HCT116 (cell line): ENCODE measurements around the gene DHRSX. TPM values are rescaled to one million over a fixed set of nuclear protein-coding genes. Genes with fewer than 3 reads are reported as not detected.

Source experiments
- ATAC-seq: fragments of 200-7000 bp; cut with Tn5 transposase; 2 replicates; pipeline ENCODE4 v1.9.1; 2020; ENCODE audit warnings: mild to moderate bottlenecking, moderate library complexity
- BruUV-seq: library from RNA; stranded (reverse); fragments of 400-500 nt; replicated peaks from 2 replicates; lab custom pipeline; 2021; lab: Mats Ljungman, UMichigan
- CTCF ChIA-PET: fragments of 300-600 bp; sonication (Branson Sonifier 250); formaldehyde crosslinking; loops from one replicate; lab custom pipeline; 2021; ENCODE audit warnings: antibody characterized with exemption; lab: Charles Lee
- POLR2A ChIA-PET: fragments of 300-600, 350-600 bp; sonication (Branson Sonifier 250); formaldehyde crosslinking; loops from one replicate; lab custom pipeline; 2021; ENCODE audit warnings: antibody characterized with exemption; lab: Charles Lee
- RAD21 ChIA-PET, 2 experiments: fragments of 300-600 bp; sonication (Branson Sonifier 250); formaldehyde crosslinking; loops; one replicate each; lab custom pipeline; 2023; ENCODE audit warnings: low total read pairs in 2 of 2; ENCODE audit not compliant: uncharacterized antibody in 2 of 2, unreplicated experiment in 2 of 2, low non-redundant PET in 1 of 2; lab: Charles Lee
- DNase-seq: peaks from one replicate; pipeline ENCODE4 v3.0.0-alpha.2; 2010; ENCODE audit warnings: low read depth, low spot score
- H2AFZ ChIP-seq: fragments of 200-600 bp; shearing (Covaris generic), sonication (generic); 2 replicates; pipeline ENCODE4 v1.6.1; 2017; ENCODE audit warnings: low read depth, mixed run types, mixed read lengths, antibody characterized with exemption, low read length; ENCODE audit not compliant: poor library complexity, severe bottlenecking
- H3K27ac ChIP-seq: 2 replicates; pipeline ENCODE4 v1.5.1; 2012; ENCODE audit warnings: low read depth, low read length
- H3K27me3 ChIP-seq: fragments of 200-600 bp; sonication (generic); 2 replicates; pipeline ENCODE4 v1.6.1; 2016; ENCODE audit warnings: mixed run types, low read length, mixed read lengths; ENCODE audit not compliant: insufficient read depth
- H3K36me3 ChIP-seq, 2 experiments: fragments of 200-500 bp in 1 of 2; fragments of 200-600 bp in 1 of 2; sonication (Bioruptor generic) in 1 of 2; sonication (generic) in 1 of 2; 2 replicates each; pipeline versions ENCODE4 v1.5.1 to v1.6.1; 2014 to 2016; ENCODE audit warnings: low read length in 2 of 2, inconsistent platforms in 1 of 2, mixed read lengths in 1 of 2, mixed run types in 1 of 2; ENCODE audit not compliant: insufficient read depth in 2 of 2, control insufficient read depth in 1 of 2
- H3K4me1 ChIP-seq, 2 experiments: fragments of 200-600 bp in 1 of 2; sonication (generic) in 1 of 2; 2 replicates each; pipeline versions ENCODE4 v1.5.1 to v1.6.1; 2012 to 2017; ENCODE audit warnings: low read length in 2 of 2, inconsistent platforms in 1 of 2, mild to moderate bottlenecking in 1 of 2, mixed read lengths in 1 of 2, mixed run types in 1 of 2, moderate library complexity in 1 of 2; ENCODE audit not compliant: insufficient read depth in 2 of 2, control insufficient read depth in 1 of 2
- H3K4me2 ChIP-seq: fragments of 200-600 bp; sonication (generic); 2 replicates; pipeline ENCODE4 v1.6.1; 2017; ENCODE audit warnings: mixed run types, low read length, mixed read lengths
- H3K4me3 ChIP-seq, 2 experiments: fragments of 200-600 bp in 1 of 2; sonication (generic) in 1 of 2; replicated peaks in 1 of 2; 2 replicates each; pipeline ENCODE4 v1.5.1; 2011 to 2016; ENCODE audit warnings: low read length in 2 of 2, control low read depth in 1 of 2, low read depth in 1 of 2, mild to moderate bottlenecking in 1 of 2, mixed read lengths in 1 of 2, mixed run types in 1 of 2
- H3K79me2 ChIP-seq: fragments of 200-600 bp; sonication (generic); 2 replicates; pipeline ENCODE4 v1.6.1; 2017; ENCODE audit warnings: mild to moderate bottlenecking, mixed run types, low read length, moderate library complexity, mixed read lengths; ENCODE audit not compliant: insufficient read depth
- H3K9ac ChIP-seq: fragments of 200-600 bp; sonication (generic); 2 replicates; pipeline ENCODE4 v1.6.1; 2016; ENCODE audit warnings: low read length, mixed read lengths
- H3K9me2 ChIP-seq: fragments of 200-600 bp; sonication (generic), shearing (Covaris generic); 2 replicates; pipeline ENCODE4 v1.6.1; 2017; ENCODE audit warnings: mixed run types, mild to moderate bottlenecking, moderate library complexity; ENCODE audit not compliant: insufficient read depth
- H3K9me3 ChIP-seq, 2 experiments: fragments of 200-500 bp in 1 of 2; fragments of 200-600 bp in 1 of 2; sonication (Bioruptor generic) in 1 of 2; sonication (generic) in 1 of 2; 2 replicates each; pipeline ENCODE4 v1.6.1; 2014 to 2017; ENCODE audit warnings: low read length in 2 of 2, mixed read lengths in 2 of 2, inconsistent platforms in 1 of 2, low read depth in 1 of 2, mild to moderate bottlenecking in 1 of 2, mixed run types in 1 of 2, moderate library complexity in 1 of 2; ENCODE audit not compliant: control insufficient read depth in 1 of 2, insufficient read depth in 1 of 2
- H4K20me1 ChIP-seq: fragments of 200-600 bp; sonication (generic), shearing (Covaris generic); 2 replicates; pipeline ENCODE4 v1.6.1; 2017; ENCODE audit warnings: mixed run types, mild to moderate bottlenecking, moderate library complexity; ENCODE audit not compliant: insufficient read depth
- CEBPB ChIP-seq: IDR thresholded peaks from 2 replicates; pipeline ENCODE4 v1.6.1; 2012; ENCODE audit warnings: low read depth
- EGR1 ChIP-seq: IDR thresholded peaks from 2 replicates; pipeline ENCODE4 v1.6.1; 2012; ENCODE audit warnings: low read depth
- ELF1 ChIP-seq: IDR thresholded peaks from 2 replicates; pipeline ENCODE4 v1.6.1; 2012; ENCODE audit warnings: low read depth, borderline replicate concordance
- EZH2 ChIP-seq: fragments of 200-600 bp; sonication (generic); IDR thresholded peaks from 2 replicates; pipeline ENCODE4 v1.6.1; 2017; ENCODE audit warnings: antibody characterized with exemption, mixed run types
- EZH2phosphoT487 ChIP-seq: fragments of 200-600 bp; IDR thresholded peaks from 2 replicates; pipeline ENCODE4 v1.6.1; 2018; ENCODE audit warnings: antibody characterized with exemption, borderline replicate concordance
- FOSL1 ChIP-seq: IDR thresholded peaks from 2 replicates; pipeline ENCODE4 v1.6.1; 2012; ENCODE audit warnings: low read depth
- MAX ChIP-seq: IDR thresholded peaks from 2 replicates; pipeline ENCODE4 v1.6.1; 2012
- POLR2A ChIP-seq: IDR thresholded peaks from 2 replicates; pipeline ENCODE4 v1.7.0; 2011; ENCODE audit warnings: borderline replicate concordance; ENCODE audit not compliant: insufficient read depth, insufficient read length; ENCODE audit errors: extremely low read depth
- POLR2AphosphoS5 ChIP-seq: IDR thresholded peaks from 2 replicates; pipeline ENCODE4 v1.6.1; 2011; ENCODE audit warnings: mild to moderate bottlenecking, low read depth, low read length, moderate library complexity
- SIN3A ChIP-seq: IDR thresholded peaks from 2 replicates; pipeline ENCODE4 v1.6.1; 2012; ENCODE audit warnings: low read depth
- SP1 ChIP-seq: IDR thresholded peaks from 2 replicates; pipeline ENCODE4 v1.6.1; 2012; ENCODE audit warnings: low read depth
- SRF ChIP-seq: IDR thresholded peaks from 2 replicates; pipeline ENCODE4 v1.6.1; 2012; ENCODE audit warnings: low read depth
- TCF7L2 ChIP-seq: IDR thresholded peaks from 2 replicates; pipeline ENCODE4 v1.7.0; 2011; ENCODE audit warnings: borderline replicate concordance, inconsistent platforms; ENCODE audit not compliant: insufficient read depth, insufficient read length; ENCODE audit errors: extremely low read depth
- ZFX ChIP-seq: fragments of 450-650 bp; IDR thresholded peaks from 2 replicates; pipeline ENCODE4 v1.6.1; 2017
- ZNF274 ChIP-seq: fragments of 200-500 bp; sonication (Bioruptor generic); IDR thresholded peaks from 2 replicates; pipeline ENCODE4 v1.6.1; 2014; ENCODE audit warnings: mild to moderate bottlenecking, low read depth, low read length, inconsistent platforms
- intact Hi-C: fragments of 100-400 bp; cut with micrococcal nuclease; formaldehyde crosslinking; loops from 2 replicates; pipeline ENCODE4 v1.10.0; 2022
- total RNA-seq: library from RNA; stranded (reverse); gene quantifications from one replicate; pipeline ENCODE4 v1.2.1, GENCODE V29; 2021; ENCODE audit not compliant: unreplicated experiment
- TF ChIP-seq, protein P1 (sequence below): IDR thresholded peaks from 2 replicates; pipeline ENCODE4 v1.6.1; 2011; ENCODE audit warnings: mild to moderate bottlenecking, low read length, moderate library complexity; ENCODE audit not compliant: insufficient replicate concordance; ENCODE audit errors: extremely low read depth
- TF ChIP-seq, protein P2 (sequence below), 3 experiments: fragments of 200-600 bp in 1 of 3; sonication (generic) in 1 of 3; IDR thresholded peaks in 2 of 3; conservative IDR thresholded peaks in 1 of 3; 2 replicates each; pipeline ENCODE4 v1.5.1; 2012 to 2017; ENCODE audit warnings: low read depth in 2 of 3, low read length in 2 of 3, antibody characterized with exemption in 1 of 3, borderline replicate concordance in 1 of 3, control low read depth in 1 of 3, mild to moderate bottlenecking in 1 of 3, mixed read lengths in 1 of 3, mixed run types in 1 of 3, moderate library complexity in 1 of 3; ENCODE audit not compliant: insufficient read depth in 1 of 3
- TF ChIP-seq, protein P3 (sequence below): IDR thresholded peaks from 2 replicates; pipeline ENCODE4 v1.6.1; 2012; ENCODE audit warnings: low read depth

DHRSX gene
- total RNA-seq, 1 experiment from 2014 or later, result 11.9 TPM

DNA sequence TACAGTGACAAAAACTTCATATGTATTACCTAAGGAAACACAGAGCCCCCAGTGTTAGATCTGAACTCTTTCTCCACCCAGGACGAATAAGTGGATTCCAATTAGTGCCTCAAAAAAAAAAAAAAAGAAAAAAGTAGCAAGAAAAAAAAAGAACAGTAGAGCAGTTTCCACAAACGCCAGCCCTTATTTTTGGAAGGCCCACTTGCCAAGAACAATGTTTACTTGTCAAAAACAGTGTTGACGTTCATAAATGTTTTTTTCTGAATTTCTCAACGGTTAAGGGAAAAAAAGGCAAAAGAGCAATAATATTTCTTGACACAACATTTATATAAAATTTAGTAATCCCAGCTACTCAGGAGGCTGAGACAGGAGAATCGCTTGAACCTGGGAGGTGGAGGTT, 38.7 kb downstream of the DHRSX start:
- Histone ChIP-seq H4K20me1 (no peaks in the 10 kb centered on the region), H3K4me3 (no peak overlapping the region), H3K27ac (no peak overlapping the region), H3K4me2 (no peak overlapping the region), H3K9me2 (no peaks in the 10 kb centered on the region), H3K27me3 (no peaks in the 10 kb centered on the region), H2AFZ (no peak overlapping the region), H3K36me3 (no peaks in the 10 kb centered on the region), H3K9me3 (no peaks in the 10 kb centered on the region)
- intact Hi-C loops, result no loop called here
- CTCF ChIA-PET, result no interaction called here
- no peak for TF ChIP-seq SIN3A
- TF ChIP-seq ZFX, result no peak
- TF ChIP-seq MAX, result no peak
- no peak for TF ChIP-seq POLR2AphosphoS5
- TF ChIP-seq FOSL1, result no peak
- TF ChIP-seq, protein P1, sequence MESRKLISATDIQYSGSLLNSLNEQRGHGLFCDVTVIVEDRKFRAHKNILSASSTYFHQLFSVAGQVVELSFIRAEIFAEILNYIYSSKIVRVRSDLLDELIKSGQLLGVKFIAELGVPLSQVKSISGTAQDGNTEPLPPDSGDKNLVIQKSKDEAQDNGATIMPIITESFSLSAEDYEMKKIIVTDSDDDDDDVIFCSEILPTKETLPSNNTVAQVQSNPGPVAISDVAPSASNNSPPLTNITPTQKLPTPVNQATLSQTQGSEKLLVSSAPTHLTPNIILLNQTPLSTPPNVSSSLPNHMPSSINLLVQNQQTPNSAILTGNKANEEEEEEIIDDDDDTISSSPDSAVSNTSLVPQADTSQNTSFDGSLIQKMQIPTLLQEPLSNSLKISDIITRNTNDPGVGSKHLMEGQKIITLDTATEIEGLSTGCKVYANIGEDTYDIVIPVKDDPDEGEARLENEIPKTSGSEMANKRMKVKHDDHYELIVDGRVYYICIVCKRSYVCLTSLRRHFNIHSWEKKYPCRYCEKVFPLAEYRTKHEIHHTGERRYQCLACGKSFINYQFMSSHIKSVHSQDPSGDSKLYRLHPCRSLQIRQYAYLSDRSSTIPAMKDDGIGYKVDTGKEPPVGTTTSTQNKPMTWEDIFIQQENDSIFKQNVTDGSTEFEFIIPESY, result no peak
- TF ChIP-seq SP1, result no peak
- TF ChIP-seq EZH2phosphoT487, result no peak
- TF ChIP-seq POLR2A, result no peak
- no peak for TF ChIP-seq TCF7L2
- TF ChIP-seq, protein P2, sequence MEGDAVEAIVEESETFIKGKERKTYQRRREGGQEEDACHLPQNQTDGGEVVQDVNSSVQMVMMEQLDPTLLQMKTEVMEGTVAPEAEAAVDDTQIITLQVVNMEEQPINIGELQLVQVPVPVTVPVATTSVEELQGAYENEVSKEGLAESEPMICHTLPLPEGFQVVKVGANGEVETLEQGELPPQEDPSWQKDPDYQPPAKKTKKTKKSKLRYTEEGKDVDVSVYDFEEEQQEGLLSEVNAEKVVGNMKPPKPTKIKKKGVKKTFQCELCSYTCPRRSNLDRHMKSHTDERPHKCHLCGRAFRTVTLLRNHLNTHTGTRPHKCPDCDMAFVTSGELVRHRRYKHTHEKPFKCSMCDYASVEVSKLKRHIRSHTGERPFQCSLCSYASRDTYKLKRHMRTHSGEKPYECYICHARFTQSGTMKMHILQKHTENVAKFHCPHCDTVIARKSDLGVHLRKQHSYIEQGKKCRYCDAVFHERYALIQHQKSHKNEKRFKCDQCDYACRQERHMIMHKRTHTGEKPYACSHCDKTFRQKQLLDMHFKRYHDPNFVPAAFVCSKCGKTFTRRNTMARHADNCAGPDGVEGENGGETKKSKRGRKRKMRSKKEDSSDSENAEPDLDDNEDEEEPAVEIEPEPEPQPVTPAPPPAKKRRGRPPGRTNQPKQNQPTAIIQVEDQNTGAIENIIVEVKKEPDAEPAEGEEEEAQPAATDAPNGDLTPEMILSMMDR (IDR thresholded peaks at IDR 0.05 in 2 of 3, conservative IDR thresholded peaks at IDR 0.05 in 1 of 3; ENCODE audit: borderline replicate concordance in 1 of 3, insufficient read depth in 1 of 3, low read depth in 2 of 3, low read length in 2 of 3), result no peak
- no peak for TF ChIP-seq ELF1
- TF ChIP-seq ZNF274, result no peak
- no peak for TF ChIP-seq EGR1
- no peak for TF ChIP-seq EZH2
- no peak for TF ChIP-seq SRF
- TF ChIP-seq CEBPB, result no peak
- TF ChIP-seq, protein P3, sequence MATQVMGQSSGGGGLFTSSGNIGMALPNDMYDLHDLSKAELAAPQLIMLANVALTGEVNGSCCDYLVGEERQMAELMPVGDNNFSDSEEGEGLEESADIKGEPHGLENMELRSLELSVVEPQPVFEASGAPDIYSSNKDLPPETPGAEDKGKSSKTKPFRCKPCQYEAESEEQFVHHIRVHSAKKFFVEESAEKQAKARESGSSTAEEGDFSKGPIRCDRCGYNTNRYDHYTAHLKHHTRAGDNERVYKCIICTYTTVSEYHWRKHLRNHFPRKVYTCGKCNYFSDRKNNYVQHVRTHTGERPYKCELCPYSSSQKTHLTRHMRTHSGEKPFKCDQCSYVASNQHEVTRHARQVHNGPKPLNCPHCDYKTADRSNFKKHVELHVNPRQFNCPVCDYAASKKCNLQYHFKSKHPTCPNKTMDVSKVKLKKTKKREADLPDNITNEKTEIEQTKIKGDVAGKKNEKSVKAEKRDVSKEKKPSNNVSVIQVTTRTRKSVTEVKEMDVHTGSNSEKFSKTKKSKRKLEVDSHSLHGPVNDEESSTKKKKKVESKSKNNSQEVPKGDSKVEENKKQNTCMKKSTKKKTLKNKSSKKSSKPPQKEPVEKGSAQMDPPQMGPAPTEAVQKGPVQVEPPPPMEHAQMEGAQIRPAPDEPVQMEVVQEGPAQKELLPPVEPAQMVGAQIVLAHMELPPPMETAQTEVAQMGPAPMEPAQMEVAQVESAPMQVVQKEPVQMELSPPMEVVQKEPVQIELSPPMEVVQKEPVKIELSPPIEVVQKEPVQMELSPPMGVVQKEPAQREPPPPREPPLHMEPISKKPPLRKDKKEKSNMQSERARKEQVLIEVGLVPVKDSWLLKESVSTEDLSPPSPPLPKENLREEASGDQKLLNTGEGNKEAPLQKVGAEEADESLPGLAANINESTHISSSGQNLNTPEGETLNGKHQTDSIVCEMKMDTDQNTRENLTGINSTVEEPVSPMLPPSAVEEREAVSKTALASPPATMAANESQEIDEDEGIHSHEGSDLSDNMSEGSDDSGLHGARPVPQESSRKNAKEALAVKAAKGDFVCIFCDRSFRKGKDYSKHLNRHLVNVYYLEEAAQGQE, result no peak
- TF ChIP-seq, all 23 proteins: peak for 0
- ATAC-seq (no peak), DNase-seq (no peak)
- no TSS peak for BruUV-seq
- ChIA-PET RAD21 (no interaction called here), POLR2A (no interaction called here)
- Histone ChIP-seq H3K4me1 (peaks cover 10 to 57% of the 10 kb centered on the region in 2 experiments; a peak in 3 of 4 replicates), H3K9ac (no peak overlapping the region; the same call in 1 of the 2 replicates), H3K79me2 (peaks cover 32% of the 10 kb centered on the region)
